Choroid plexus epithelial cell (primary cell): ENCODE measurements around the gene ULBP2.

Source experiments
- DNase-seq: peaks from one replicate; pipeline ENCODE4 v3.0.0-alpha.2; 2010; ENCODE audit warnings: low read depth
- H3K4me3 ChIP-seq: 2 replicates; pipeline ENCODE4 v1.5.1; 2011; ENCODE audit warnings: low read depth, mild to moderate bottlenecking, control low read depth, low read length, moderate library complexity
- CTCF ChIP-seq: conservative IDR thresholded peaks from 2 replicates; pipeline ENCODE4 v1.5.1; 2011; ENCODE audit warnings: low read depth, mild to moderate bottlenecking, control low read depth, inconsistent platforms, low read length, moderate library complexity

Gene ULBP2

GRCh38 chr6:149941583-149942460, at the start of gene ULBP2:
Gene ULBP2, plus strand, starts transcription at chr6:149942014. Its CDS starts 59 bp downstream, at chr6:149942073.
- no peak for TF ChIP-seq CTCF
- DNase-seq = peak; percentile 93
- peak within 1 kb of the TSS; percentile 68 for H3K4me3 ChIP-seq

- no peak overlapping the region for H3K4me3 ChIP-seq
- no peak for TF ChIP-seq CTCF
These were observed 46.7 kb upstream of the ULBP2 start for GRCh38 chr6:149895048-149895590.

GRCh38 chr6:149895833-149896271, 46.0 kb upstream of the ULBP2 start:
- H3K4me3 ChIP-seq = no peak overlapping the region
- no peak for TF ChIP-seq CTCF
- DNase-seq = peak; percentile 66

More at GRCh38 chr6:149895048-149895590, 46.7 kb upstream of the ULBP2 start:
- DNase-seq = peak; percentile 77

- no peak overlapping the region for H3K4me3 ChIP-seq
- peak; percentile 54 for DNase-seq
- no peak for TF ChIP-seq CTCF
These were observed 45.3 kb upstream of the ULBP2 start for GRCh38 chr6:149896491-149896890.

GRCh38 chr6:149897015-149897697, 44.7 kb upstream of the ULBP2 start:
- no peak overlapping the region for H3K4me3 ChIP-seq
- peak; percentile 78 for DNase-seq

More at GRCh38 chr6:149897015-149897697, 44.7 kb upstream of the ULBP2 start:
- no peak for TF ChIP-seq CTCF
